H54 (cell line): ENCODE data around the gene B3GALT4.

ENCODE experiments used
- DNase-seq: peaks from one replicate; pipeline ENCODE4 v3.0.0; 2011; ENCODE audit warnings: low spot score, mixed read lengths; ENCODE audit not compliant: insufficient read length
- FAIRE-seq: peaks from 3 replicates; lab custom pipeline; 2011; peaks lifted over from hg19 to GRCh38; lab: Jason Lieb, UNC
- POLR2A ChIP-seq: IDR thresholded peaks from 2 replicates; pipeline ENCODE4 v1.6.1; 2011; ENCODE audit warnings: low read depth, mild to moderate bottlenecking, low read length

Gene B3GALT4

GRCh38 chr6:33320315-33321181 lies 43.6 kb downstream of the B3GALT4 start:
- DNase-seq, result peak; percentile 40
- no peak for FAIRE-seq
- TF ChIP-seq POLR2A, result no peak

GRCh38 chr6:33321227-33321626 lies 44.3 kb downstream of the B3GALT4 start:
- no peak for FAIRE-seq
- no peak for DNase-seq
- TF ChIP-seq POLR2A, result no peak

GRCh38 chr6:33323623-33323948 lies 46.7 kb downstream of the B3GALT4 start:
- no peak for TF ChIP-seq POLR2A
- FAIRE-seq (no peak), DNase-seq (no peak)

GRCh38 chr6:33324125-33324524 lies 47.2 kb downstream of the B3GALT4 start:
- TF ChIP-seq POLR2A, result no peak
- no peak for FAIRE-seq
- no peak for DNase-seq
